Measurements from ENCODE around the gene MYO1B.

The MYO1B gene

DNA sequence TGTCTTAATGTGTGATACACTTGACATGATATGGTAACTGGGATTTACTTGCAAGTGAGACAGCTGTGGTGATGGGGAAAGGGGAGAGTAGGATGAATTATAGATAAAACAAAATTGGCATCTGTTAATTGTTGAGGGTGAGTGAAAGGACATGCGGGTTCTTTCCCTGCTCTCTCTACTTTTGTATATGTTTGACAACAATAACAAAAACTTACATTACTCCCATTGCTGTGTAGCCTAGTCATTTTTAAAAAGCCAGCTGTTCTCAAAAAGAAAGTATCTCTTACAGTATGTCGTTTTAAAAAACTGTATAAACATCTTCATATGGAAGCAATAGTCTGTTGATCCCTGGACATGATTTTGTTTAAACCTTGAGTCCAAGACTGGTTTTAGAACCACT is 117.6 kb downstream of the MYO1B start:
- no peak for DNase-seq (ENCODE audit: low spot score)

DNA sequence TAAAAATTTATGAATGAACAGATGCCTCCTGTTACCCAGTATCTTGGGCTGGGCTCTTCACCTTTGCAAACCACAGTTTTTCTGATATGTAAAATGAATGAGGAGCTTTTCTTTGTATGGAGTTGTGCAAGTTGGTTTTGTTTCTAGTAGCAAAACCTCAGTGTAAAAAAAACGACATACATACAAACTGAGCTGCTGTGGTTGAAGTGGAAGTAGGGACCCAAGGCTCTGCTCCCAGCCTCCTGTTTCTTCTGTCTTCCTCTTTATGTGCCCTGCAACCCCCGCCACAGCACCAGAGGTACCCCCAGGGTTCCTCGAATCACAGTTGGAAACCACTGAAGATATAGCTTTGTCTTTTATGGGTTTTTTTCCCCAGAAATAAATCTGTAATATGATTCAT is 118.1 kb downstream of the MYO1B start:
- no peak for DNase-seq (ENCODE audit: low spot score)

DNA sequence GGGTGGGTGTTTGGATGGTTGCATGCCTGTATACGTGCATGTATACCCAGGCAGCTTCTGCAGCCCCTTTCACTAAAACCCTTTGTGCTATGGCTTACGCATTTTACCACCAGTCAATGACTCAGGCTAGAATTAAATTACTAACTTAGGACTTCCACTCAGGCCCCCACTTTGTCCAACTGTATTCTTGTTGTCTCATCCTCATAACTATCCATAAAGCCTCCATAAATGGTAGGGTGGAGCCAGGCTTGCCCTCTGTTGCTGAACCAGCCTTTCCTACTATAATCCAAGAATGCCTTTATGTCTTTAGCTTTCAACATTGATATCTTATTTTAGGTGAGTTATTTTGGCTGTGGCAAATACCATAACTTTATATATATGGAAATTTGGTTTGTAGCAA is 119.9 kb downstream of the MYO1B start:
- DNase-seq (ENCODE audit: low spot score), result no peak

DNA sequence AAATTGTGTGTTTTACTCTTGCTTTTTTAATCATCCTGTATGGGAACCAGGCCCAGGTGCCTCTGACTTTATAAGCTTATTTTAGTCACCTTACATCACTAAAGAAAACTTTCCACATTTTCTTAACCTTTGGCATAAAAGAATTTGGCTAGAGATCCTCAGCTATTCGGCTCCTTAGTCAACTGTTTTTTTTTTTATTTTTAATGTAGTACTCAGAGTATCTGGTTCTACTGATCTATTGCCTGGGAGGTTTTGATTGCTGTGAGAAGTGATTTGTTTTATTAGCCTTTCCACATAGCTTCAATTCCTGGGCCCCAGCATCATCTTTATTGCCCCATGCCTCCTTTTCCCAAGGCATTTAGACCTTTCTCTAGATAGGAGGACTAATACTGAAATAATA is 121.0 kb downstream of the MYO1B start:
- DNase-seq (ENCODE audit: low spot score), result peak; percentile 51

DNA sequence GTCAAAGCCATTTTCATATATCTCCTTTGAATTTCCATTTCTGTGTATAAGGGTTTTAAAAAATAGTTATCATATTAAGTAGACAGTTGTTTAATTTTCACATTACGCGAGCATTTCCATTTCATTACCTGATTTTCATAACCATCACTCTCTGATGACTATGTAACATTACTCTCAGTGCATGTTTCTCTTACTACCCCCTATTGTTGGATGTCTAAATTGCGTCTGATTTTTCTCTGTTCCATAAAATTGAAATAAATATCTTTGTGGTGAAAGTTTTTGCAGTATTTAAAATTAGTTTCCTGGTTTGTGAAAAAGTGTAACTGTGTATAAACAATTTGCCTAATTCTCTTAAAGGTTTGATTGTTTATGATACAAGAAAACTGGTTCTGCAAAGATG is 123.8 kb downstream of the MYO1B start:
- no peak for DNase-seq (ENCODE audit: low spot score)

DNA sequence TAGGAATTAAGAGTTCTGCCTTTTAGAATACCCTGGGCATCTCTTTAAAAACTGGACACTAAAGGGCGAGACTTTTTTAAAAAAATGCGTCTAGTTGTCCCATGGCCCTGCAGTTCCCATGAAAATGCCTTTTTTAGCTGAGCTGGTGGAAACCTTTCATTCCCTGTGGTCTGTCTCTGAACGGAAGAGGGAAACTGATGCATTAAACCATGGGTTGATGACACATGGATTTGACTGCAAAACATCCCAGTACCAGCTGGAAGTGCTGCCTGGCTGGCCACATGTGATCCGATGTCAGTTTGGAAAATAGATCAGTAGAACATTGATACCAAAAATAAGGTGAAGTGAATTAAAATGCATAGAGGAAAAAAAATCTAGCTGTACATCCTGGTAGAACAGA is 129.2 kb downstream of the MYO1B start:
- peak; percentile 10 for DNase-seq (ENCODE audit: low spot score)

DNA sequence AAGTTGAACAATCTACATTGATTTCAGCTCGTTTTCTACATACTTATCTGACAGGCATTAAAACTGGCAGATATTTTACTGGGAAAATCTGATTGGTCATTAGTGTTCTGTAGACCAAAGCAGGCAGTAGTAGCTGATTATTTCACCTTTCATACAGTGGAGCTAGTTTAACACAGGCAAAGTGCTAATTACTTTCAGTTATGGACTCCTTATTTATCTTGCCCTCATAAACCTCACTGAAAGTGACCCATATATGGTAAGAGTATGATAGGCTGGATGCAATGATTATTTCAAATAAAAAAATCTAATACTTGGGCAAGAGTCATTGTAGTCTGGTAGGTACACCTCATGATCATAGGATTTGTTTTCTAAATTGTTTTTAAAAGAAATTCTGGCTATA is 129.7 kb downstream of the MYO1B start:
- DNase-seq (ENCODE audit: low spot score), result no peak

DNA sequence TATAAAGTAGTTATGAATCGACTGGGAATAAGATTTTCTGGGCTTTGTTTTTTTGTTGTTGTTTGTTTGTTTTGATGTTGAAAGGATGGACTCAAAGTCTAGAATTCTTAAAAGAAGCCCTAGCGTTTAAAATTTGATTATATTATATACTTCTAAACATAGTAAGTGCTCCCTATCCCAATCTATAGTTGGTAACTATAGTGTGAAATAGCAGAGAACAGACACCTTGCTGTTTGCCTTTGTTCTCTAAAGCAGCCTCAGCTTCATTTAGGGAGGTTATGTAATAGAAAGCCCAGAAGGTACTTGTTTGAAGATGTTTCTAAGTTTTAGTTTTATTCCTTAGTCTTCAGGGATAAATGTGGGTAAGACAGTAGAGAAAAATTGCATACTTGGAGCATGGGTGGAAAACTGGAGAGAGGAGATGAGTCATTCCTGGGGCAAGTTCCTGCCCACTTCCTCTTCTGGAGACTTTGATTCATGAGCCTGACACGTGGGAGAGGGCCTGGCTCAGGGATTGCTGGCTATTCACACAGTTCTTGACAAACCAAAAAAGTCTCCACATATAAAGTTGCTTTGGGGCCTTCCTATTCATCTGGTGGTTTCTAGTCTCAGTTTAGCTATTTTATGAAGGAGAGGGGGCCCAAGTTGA is 131.9 kb downstream of the MYO1B start:
- DNase-seq (ENCODE audit: low spot score), result peak; percentile 88

DNA sequence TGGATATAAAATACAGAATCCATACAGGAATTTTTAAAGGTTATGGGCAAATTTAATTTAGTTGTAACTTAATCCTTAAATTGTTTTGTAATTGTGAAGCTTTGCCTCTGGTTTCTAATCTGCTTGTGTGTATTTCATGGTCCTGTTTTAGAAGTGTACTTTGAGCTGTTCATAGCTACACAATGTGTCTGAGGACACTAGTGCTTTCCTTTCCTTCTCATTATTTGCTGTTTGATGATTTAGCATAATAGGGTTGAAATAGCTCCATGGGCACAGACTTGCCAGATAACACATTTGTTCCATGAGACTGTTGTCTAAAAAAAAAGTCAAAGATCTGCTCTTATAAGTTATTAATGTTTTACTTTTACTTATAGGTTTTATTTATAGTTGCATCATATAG is 134.2 kb downstream of the MYO1B start:
- no peak for DNase-seq (ENCODE audit: low spot score)

DNA sequence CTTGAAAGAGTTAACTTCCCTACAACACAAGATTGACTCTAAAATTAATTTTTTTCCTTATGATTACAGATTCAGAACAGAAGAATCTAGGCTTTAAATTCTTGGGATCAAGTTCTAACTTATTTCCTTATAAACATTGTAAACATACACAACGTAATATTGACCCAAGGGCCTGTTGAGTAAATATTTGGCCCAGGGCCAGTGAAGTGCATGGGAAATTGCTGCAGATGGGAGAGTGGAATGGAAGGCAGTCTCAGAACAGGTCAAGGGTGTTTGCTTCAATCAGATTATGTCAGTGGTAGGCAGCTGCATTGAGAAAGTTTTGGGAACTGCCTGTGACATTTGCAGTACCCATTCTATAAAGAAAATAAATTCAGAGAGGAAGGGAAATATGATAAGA is 137.6 kb downstream of the MYO1B start:
- DNase-seq (ENCODE audit: low spot score), result no peak

DNA sequence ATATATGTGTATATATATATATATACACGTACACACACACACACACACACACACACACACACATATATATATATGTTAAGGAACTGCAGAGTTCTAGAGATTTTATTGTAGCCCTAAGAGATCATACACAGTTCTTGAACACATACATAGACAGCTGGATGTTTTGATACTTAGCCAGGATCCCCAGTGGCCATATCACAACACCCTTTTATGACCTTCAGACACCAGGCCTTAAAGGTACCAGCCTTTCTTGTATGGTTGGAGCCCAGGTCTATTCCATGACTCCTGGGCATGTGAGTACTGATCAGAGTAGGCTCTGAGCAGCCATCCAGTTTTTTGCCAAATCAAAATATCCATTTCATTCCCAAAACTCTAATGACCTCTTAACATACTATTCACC is 138.3 kb downstream of the MYO1B start:
- DNase-seq (ENCODE audit: low spot score), result no peak

DNA sequence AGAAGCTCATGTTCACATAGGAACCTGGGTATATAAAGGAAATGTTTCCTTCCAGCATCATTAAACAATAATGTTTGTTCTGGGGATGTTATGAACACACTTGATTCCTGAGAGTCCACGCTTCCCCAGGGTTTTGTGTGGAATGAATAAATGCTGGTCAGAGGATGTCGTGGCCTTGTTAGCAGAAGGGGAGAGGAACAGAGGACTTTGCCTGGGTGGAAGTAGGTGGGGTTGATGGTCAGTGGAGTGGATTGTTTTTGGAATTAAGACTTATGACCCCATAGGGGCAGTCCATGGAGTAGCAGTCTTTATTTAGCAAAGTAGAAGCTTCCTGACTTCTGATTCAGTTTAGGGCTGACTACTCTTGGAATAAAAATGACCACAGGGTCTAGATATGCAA is 139.6 kb downstream of the MYO1B start:
- no peak for DNase-seq (ENCODE audit: low spot score)

DNA sequence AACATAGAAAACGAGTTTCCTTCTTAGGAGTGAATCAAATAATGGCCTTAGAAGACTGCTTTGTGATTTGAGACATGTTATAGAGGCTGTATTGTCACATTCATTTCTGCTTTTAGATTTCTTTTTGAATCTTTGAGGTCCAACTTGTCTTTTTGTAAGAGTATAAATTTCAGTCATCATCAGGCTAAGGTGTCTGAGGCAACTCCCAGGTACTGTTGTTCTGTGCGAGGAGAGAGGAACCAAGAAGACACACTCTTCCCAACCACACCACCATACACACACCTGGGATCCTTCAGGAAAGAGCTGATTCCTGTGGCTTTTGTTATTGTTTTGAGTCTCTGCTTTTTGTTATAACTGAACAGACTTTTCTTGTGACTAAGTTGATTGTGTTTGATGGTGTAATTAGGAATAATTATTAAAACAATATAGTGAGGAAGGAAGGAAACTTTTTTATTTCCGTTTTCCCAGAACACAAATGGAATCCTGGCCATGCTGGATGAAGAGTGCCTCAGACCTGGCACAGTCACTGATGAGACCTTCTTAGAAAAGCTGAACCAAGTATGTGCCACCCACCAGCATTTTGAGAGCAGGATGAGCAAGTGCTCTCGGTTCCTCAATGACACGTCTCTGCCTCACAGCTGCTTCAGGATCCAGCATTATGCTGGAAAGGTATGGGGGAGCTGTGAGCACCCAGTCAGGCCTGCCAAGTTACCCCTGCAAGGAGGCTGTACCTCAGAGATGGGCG is 140.4 kb downstream of the MYO1B start:
- DNase-seq (ENCODE audit: low spot score), result no peak

DNA sequence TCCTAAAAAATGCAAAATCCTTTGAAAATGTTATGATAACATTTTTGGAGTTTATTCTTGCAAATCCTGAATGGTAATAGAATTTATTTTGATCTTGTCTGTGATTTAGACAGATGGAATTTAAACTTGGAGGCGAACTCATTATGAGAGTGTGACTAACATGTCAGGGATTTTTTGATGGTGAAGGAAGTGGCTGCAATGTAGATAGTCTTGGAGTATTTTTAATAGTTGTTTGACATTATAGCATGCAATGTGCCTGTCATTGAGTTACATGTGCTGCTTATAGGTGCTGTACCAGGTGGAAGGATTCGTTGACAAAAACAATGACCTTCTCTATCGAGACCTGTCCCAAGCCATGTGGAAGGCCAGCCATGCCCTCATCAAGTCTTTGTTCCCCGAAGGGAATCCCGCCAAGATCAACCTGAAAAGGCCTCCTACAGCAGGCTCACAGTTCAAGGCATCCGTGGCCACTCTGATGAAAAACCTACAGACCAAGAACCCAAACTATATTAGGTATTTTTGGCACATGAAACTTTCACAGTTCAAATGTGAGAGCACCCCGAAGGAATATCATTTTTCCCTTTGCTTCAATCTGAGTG is 141.8 kb downstream of the MYO1B start:
- peak; percentile 76 for DNase-seq (ENCODE audit: low spot score)

DNA sequence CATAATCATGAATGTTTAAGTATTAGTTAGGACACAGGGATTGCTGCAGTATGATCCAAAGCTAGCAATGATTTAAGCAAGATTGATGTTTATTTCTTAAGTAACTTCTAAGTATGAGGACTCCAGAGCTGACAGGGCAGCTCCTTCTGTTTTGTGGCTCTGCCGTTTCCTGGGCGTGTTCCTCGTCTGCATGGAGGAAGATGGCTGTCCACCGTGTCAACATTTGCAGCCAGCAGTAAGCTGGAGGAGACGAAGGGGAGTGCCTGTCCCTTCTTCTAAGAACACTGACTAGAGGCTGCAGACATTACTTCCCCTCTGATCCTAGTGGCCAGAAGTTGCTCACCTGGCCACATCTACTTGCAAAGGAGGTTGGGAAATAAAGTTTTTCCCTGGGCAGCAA is 144.1 kb downstream of the MYO1B start:
- no peak for DNase-seq (ENCODE audit: low spot score)

DNA sequence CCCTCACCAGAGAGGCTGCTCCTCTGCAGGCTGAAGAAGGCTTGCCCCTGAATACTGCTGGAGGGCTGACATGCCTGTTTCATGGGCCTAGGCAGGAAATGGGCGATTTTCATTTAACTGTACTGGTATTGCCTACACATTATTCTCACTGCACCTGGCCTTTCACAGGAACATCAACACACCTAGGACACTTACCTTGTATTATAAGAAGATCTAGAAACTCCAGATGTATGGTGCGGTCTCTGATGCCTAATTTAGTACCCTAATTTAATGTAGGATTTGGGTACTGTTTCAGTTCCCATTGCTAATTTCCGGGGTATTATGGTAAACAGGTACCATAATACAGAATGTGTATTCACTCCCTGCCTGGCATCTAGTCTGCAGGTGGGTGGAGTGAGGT is 146.0 kb downstream of the MYO1B start:
- DNase-seq (ENCODE audit: low spot score), result no peak

DNA sequence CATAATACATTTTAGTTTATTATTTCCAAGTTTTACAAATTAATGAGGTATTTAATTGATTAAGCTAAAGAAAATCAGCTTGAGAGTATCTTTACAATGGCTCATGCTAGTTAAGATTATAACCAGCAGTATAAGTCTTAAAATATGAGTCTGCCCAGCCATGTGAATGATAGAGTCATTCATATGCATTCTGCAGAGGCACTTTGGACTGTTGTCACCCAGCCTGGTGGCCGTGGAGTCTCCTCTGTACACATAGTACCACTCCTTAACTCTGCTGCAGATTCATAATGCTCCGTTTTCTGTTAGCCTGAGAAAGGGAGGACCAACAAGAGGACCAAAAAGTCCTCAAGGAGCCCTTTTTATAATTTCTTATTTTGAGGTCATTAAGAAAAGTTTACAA is 148.8 kb downstream of the MYO1B start:
- DNase-seq (ENCODE audit: low spot score), result no peak

DNA sequence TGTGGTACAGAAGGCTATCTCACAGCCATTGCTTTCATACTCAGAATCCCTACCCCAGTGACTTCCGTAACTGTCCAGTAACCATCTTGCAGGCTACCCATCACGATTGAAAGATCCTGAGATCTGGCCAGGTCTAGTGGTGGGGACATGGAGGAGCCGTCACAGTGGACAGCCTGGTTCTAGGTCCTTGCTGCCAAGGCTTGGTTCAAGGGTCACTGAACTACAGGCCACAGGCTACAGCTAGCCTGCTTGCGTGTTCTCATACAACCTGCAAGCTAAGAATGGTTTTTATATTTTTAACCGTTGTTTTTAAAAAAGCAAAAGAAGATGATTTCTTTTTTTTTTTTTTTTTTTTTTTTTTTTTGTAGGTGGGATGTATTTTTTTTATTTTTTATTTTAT is 151.6 kb downstream of the MYO1B start:
- no peak for DNase-seq (ENCODE audit: low spot score)

DNA sequence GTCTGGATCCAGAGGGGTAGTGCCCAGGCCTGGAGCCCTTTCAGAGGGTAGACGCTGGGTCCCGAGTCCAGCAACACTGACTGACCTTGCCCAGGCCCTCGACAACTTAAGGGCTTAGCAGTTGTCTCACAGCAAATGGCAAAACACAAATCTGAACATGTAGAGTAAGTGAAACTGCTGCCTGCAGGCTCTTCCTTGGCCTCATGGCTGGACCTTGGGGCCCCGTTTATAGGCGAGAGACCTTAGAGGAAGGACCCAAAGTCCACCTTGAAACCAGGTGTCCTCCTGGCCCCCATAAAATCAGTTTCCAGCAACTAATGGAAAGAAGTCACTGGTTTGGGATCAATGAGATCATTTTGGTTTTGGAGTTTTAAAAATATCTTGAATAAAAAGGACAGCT is 154.4 kb downstream of the MYO1B start:
- no peak for DNase-seq (ENCODE audit: low spot score)

DNA sequence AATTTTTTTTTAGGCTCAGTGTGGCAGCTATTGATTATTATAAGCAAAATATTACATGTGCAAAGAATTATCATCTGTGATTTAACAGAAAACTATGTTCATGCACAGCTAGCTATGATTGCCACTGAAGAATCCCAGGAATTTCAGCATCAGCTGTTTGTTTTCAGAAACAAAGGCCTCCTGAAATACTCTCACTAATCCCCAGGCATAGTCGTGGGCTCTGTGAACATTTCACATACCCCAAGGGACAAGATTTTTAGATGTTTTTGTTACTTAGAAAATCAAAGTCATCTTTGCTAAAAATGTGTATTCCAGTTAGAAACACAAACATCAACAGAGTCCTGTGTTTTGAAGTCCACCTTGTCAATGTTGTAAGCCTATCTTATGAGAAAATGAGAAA is 156.1 kb downstream of the MYO1B start:
- peak; percentile 83 for DNase-seq (ENCODE audit: low spot score)

DNA sequence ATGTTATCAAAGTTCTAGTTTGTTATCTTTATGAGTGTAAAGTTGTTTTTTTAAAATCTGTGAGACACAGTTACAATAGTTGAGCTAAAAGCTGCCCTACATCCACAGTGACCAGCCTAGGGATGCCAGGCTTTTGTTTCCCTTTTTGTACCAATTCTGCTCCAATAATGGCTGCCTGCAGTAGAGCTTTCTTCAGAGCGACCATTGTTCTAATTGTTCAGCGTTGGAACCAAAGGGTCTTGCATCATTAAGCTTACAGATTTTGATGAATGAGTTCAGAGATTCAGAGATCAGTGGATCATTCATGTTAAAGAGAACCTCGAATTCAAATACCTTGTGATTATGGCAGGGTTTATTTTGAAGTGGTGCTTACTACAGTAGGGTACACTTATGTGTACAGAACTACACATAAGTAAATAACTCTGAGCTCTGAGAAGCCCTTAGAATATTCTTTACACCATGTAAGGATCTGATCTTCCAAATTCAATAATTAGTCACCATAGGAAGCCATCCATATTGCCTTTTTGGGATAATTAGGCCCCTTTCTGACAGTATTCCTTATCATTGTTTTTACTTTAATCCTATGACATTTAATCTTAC is 157.9 kb downstream of the MYO1B start:
- no peak for DNase-seq (ENCODE audit: low spot score)

DNA sequence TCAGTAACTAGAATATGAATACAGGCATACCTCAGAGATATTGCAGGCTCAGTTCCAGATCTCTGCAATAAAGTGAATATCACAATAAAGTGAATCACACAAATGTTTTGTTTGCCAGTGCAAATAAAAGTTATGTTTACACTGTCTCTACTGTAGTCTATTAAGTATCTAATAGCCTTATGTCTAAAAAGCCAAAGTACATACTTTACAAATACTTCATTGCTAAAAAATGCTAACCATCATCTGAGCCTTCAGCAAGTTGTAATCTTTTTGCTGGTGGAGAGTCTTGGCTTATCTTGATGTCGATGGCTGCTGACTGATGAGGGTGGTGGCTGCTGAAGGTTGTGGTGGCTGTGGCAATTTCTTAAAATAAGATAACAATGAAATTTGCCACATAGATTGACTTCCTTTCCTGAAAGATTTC is 159.4 kb downstream of the MYO1B start:
- no peak for DNase-seq (ENCODE audit: low spot score)

DNA sequence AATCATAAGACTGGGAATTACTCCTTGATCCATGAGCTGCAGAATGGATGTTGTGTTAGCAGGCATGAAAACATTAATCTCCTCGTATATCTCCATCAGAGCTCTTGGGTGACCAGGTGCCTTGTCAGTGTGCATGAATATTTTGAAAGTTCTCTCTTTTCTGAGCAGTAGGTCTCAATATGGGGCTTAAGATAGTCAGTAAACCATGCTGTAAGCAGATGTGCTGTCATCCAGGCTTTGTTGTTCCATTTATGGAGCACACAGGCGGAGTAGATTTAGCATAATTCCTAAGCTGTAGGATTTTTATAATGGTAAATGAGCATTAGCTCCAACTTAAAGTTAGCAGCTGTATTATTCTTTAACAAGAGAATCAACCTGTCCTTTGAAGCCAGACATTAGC is 160.3 kb downstream of the MYO1B start:
- DNase-seq (ENCODE audit: low spot score), result no peak
